GM18870 (cell line): Measurements from ENCODE around the gene PLXNA1.
A peak's percentile ranks its signal among the peaks of the same experiment; 100 is the strongest.

ENCODE experiments used
- ATAC-seq: cut with Tn5 transposase; IDR thresholded peaks from one replicate; pipeline ENCODE4 v1.9.1; 2021; ENCODE audit warnings: moderate library complexity; ENCODE audit not compliant: unreplicated experiment

The PLXNA1 gene

GRCh38 chr3:126982471-126983175, at the start of gene PLXNA1:
TSS of gene PLXNA1 (plus strand) at chr3:126983115. CDS start at chr3:126988594, 5,479 bp downstream.
- peak; percentile 43 for ATAC-seq

- no peak for ATAC-seq
These were observed 48.8 kb upstream of the PLXNA1 start for GRCh38 chr3:126934031-126934531.

GRCh38 chr3:126934991-126935390, 47.9 kb upstream of the PLXNA1 start:
- no peak for ATAC-seq

- ATAC-seq, result no peak
These were observed 47.0 kb upstream of the PLXNA1 start for GRCh38 chr3:126935756-126936509.

GRCh38 chr3:126936853-126937425, 46.0 kb upstream of the PLXNA1 start:
- ATAC-seq, result no peak

- no peak for ATAC-seq
These were observed 45.4 kb upstream of the PLXNA1 start for GRCh38 chr3:126937533-126937932.

- no peak for ATAC-seq
These were observed 44.9 kb upstream of the PLXNA1 start for GRCh38 chr3:126937973-126938372.

GRCh38 chr3:126938520-126939337, 44.2 kb upstream of the PLXNA1 start:
- ATAC-seq, result no peak

GRCh38 chr3:126939338-126939718, 43.6 kb upstream of the PLXNA1 start:
- no peak for ATAC-seq

GRCh38 chr3:126939733-126940132, 43.2 kb upstream of the PLXNA1 start:
- ATAC-seq, result no peak

- ATAC-seq, result no peak
These were observed 41.1 kb upstream of the PLXNA1 start for GRCh38 chr3:126941721-126942270.

GRCh38 chr3:126944089-126944965, 38.6 kb upstream of the PLXNA1 start:
- ATAC-seq, result no peak

GRCh38 chr3:126945171-126945721, 37.7 kb upstream of the PLXNA1 start:
- ATAC-seq, result no peak

- no peak for ATAC-seq
These were observed 37.0 kb upstream of the PLXNA1 start for GRCh38 chr3:126945891-126946290.

GRCh38 chr3:126946405-126946804, 36.5 kb upstream of the PLXNA1 start:
- no peak for ATAC-seq

- ATAC-seq, result no peak
These were observed 35.5 kb upstream of the PLXNA1 start for GRCh38 chr3:126947429-126947828.

GRCh38 chr3:126948980-126949535, 33.9 kb upstream of the PLXNA1 start:
- no peak for ATAC-seq

GRCh38 chr3:126951561-126951960, 31.4 kb upstream of the PLXNA1 start:
- no peak for ATAC-seq
